Measurements from ENCODE around the gene CRYBG1. TPM values are rescaled to one million over a fixed set of nuclear protein-coding genes. Genes with fewer than 3 reads are reported as not detected.
"Not testable (repeated sequence)": the region's sequence is repeated elsewhere in the genome, so short reads cannot be mapped to it uniquely, and the experiment has no call there.

The CRYBG1 gene
- total and polyA plus RNA-seq, 2 donors = 12.2 to 22.2 TPM

GRCh38 chr6:106548926-106549455 is 188.5 kb downstream of the CRYBG1 start:
- H3K36me3 ChIP-seq (ENCODE audit: control insufficient read depth in 2 of 2, insufficient read depth in 2 of 2, low read length in 1 of 2) = peaks cover 5 to 22% of the 10 kb centered on the region in 2 donors
- over 99% methylated on average over 3 of the region's 6 CpGs for WGBS
- not testable (repeated sequence) for H3K27me3 ChIP-seq (ENCODE audit: control insufficient read depth in 2 of 2, insufficient read depth in 1 of 2, low read length in 1 of 2); H3K27ac ChIP-seq (ENCODE audit: low read depth in 1 of 2, low read length in 1 of 2); H3K4me1 ChIP-seq (ENCODE audit: control insufficient read depth in 2 of 2, insufficient read depth in 2 of 2, low read length in 2 of 2); H3K4me3 ChIP-seq (ENCODE audit: low read length in 2 of 2); H3K9me3 ChIP-seq (ENCODE audit: control insufficient read depth in 2 of 2, insufficient read depth in 1 of 2, low read length in 1 of 2); DNase-seq (ENCODE audit: low read depth in 6 of 9, low spot score in 9 of 9)

DNA sequence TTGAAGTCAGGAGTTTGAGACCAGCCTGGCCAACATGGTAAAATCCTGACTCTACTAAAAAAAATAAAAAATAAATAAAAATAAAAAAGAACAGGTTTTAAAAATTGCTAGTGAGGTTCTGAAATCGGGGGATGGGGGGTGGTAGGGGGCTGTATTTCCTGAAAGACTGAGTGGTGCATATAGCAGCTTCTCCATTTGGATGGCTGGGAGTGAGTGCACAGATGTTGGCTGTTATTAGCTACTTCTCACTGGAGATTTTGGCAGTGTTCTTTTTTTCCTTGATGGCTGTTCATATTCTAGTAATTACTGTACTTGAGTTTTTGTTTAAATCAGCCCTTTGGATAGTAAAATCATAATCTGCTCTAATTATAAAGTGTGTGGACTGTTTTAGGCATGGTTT is 189.0 kb downstream of the CRYBG1 start:
- Histone ChIP-seq H3K4me3 (ENCODE audit: low read length in 2 of 2) (no peak overlapping the region), H3K36me3 (ENCODE audit: control insufficient read depth in 2 of 2, insufficient read depth in 2 of 2, low read length in 1 of 2) (peaks cover 11 to 20% of the 10 kb centered on the region in 2 donors), H3K27ac (ENCODE audit: low read depth in 1 of 2, low read length in 1 of 2) (no peak overlapping the region), H3K27me3 (ENCODE audit: control insufficient read depth in 2 of 2, insufficient read depth in 1 of 2, low read length in 1 of 2) (no peaks in the 10 kb centered on the region), H3K4me1 (ENCODE audit: control insufficient read depth in 2 of 2, insufficient read depth in 2 of 2, low read length in 2 of 2) (peaks cover 0 to 10% of the 10 kb centered on the region in 2 donors), H3K9me3 (ENCODE audit: control insufficient read depth in 2 of 2, insufficient read depth in 1 of 2, low read length in 1 of 2) (peaks cover 0 to 3% of the 10 kb centered on the region in 2 donors)
- DNase-seq (ENCODE audit: low read depth in 6 of 9, low spot score in 9 of 9) = no peak
- WGBS = 88% methylated on average over 1 of the region's 1 CpG

DNA sequence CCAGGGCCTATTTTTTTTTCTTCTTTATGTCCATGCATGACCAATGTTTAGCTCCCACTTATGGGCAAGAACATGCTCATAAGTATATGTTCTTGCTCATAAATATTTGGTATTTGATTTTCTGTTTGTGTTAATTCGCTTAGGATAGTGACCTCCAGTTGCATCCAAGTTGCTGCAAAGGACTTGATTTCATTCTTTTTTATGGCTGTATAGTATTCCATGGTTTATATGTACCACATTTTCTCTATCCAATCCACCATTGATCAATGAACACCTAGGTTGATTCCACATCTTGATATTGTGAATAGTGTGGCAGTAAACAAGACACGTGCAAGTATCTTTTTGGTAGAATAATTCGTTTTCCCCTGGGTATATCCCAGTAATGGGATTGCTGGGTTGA is 190.6 kb downstream of the CRYBG1 start:
- H3K4me3 ChIP-seq (ENCODE audit: low read length in 2 of 2) = no peak overlapping the region
- DNase-seq (ENCODE audit: low read depth in 6 of 9, low spot score in 9 of 9) = no peak
- peaks cover 0 to 10% of the 10 kb centered on the region in 2 donors for H3K4me1 ChIP-seq (ENCODE audit: control insufficient read depth in 2 of 2, insufficient read depth in 2 of 2, low read length in 2 of 2)
- H3K9me3 ChIP-seq (ENCODE audit: control insufficient read depth in 2 of 2, insufficient read depth in 1 of 2, low read length in 1 of 2) = peaks cover 0 to 3% of the 10 kb centered on the region in 2 donors
- WGBS = 89% methylated on average over 3 of the region's 3 CpGs
- no peak overlapping the region for H3K27ac ChIP-seq (ENCODE audit: low read depth in 1 of 2, low read length in 1 of 2)
- H3K36me3 ChIP-seq (ENCODE audit: control insufficient read depth in 2 of 2, insufficient read depth in 2 of 2, low read length in 1 of 2) = peaks cover 11 to 14% of the 10 kb centered on the region in 2 donors
- no peaks in the 10 kb centered on the region for H3K27me3 ChIP-seq (ENCODE audit: control insufficient read depth in 2 of 2, insufficient read depth in 1 of 2, low read length in 1 of 2)

- Histone ChIP-seq H3K4me3 (ENCODE audit: low read length in 2 of 2) (no peak overlapping the region), H3K27me3 (ENCODE audit: control insufficient read depth in 2 of 2, insufficient read depth in 1 of 2, low read length in 1 of 2) (no peaks in the 10 kb centered on the region), H3K9me3 (ENCODE audit: control insufficient read depth in 2 of 2, insufficient read depth in 1 of 2, low read length in 1 of 2) (peaks cover 0 to 3% of the 10 kb centered on the region in 2 donors), H3K27ac (ENCODE audit: low read depth in 1 of 2, low read length in 1 of 2) (no peak overlapping the region), H3K36me3 (ENCODE audit: control insufficient read depth in 2 of 2, insufficient read depth in 2 of 2, low read length in 1 of 2) (peaks cover 11 to 17% of the 10 kb centered on the region in 2 donors), H3K4me1 (ENCODE audit: control insufficient read depth in 2 of 2, insufficient read depth in 2 of 2, low read length in 2 of 2) (no peaks in the 10 kb centered on the region)
- DNase-seq (ENCODE audit: low read depth in 6 of 9, low spot score in 9 of 9) = no peak
- 98% methylated on average over 5 of the region's 5 CpGs for WGBS
Observed at GRCh38 chr6:106553440-106553839, 192.9 kb downstream of the CRYBG1 start.

- H3K4me3 ChIP-seq (ENCODE audit: low read length in 2 of 2) = no peak overlapping the region
- H3K27me3 ChIP-seq (ENCODE audit: control insufficient read depth in 2 of 2, insufficient read depth in 1 of 2, low read length in 1 of 2) = no peaks in the 10 kb centered on the region
- H3K27ac ChIP-seq (ENCODE audit: low read depth in 1 of 2, low read length in 1 of 2) = no peak overlapping the region
- peaks cover 16 to 26% of the 10 kb centered on the region in 2 donors for H3K36me3 ChIP-seq (ENCODE audit: control insufficient read depth in 2 of 2, insufficient read depth in 2 of 2, low read length in 1 of 2)
- H3K9me3 ChIP-seq (ENCODE audit: control insufficient read depth in 2 of 2, insufficient read depth in 1 of 2, low read length in 1 of 2) = no peaks in the 10 kb centered on the region
- no peak for DNase-seq (ENCODE audit: low read depth in 6 of 9, low spot score in 9 of 9)
- no peaks in the 10 kb centered on the region for H3K4me1 ChIP-seq (ENCODE audit: control insufficient read depth in 2 of 2, insufficient read depth in 2 of 2, low read length in 2 of 2)
- 93% methylated on average over 5 of the region's 5 CpGs for WGBS
Observed at GRCh38 chr6:106555767-106556166, 195.2 kb downstream of the CRYBG1 start.

GRCh38 chr6:106556368-106556960 is 195.9 kb downstream of the CRYBG1 start:
- peak in 4 of 9 donors; percentile 4 to 65 (median 25) for DNase-seq (ENCODE audit: low read depth in 6 of 9, low spot score in 9 of 9)
- Histone ChIP-seq H3K4me3 (ENCODE audit: low read length in 2 of 2) (no peak overlapping the region), H3K36me3 (ENCODE audit: control insufficient read depth in 2 of 2, insufficient read depth in 2 of 2, low read length in 1 of 2) (peaks cover 22 to 29% of the 10 kb centered on the region in 2 donors), H3K4me1 (ENCODE audit: control insufficient read depth in 2 of 2, insufficient read depth in 2 of 2, low read length in 2 of 2) (no peaks in the 10 kb centered on the region), H3K9me3 (ENCODE audit: control insufficient read depth in 2 of 2, insufficient read depth in 1 of 2, low read length in 1 of 2) (no peaks in the 10 kb centered on the region), H3K27me3 (ENCODE audit: control insufficient read depth in 2 of 2, insufficient read depth in 1 of 2, low read length in 1 of 2) (no peaks in the 10 kb centered on the region), H3K27ac (ENCODE audit: low read depth in 1 of 2, low read length in 1 of 2) (no peak overlapping the region)
- WGBS = 51% methylated on average over 3 of the region's 3 CpGs

DNA sequence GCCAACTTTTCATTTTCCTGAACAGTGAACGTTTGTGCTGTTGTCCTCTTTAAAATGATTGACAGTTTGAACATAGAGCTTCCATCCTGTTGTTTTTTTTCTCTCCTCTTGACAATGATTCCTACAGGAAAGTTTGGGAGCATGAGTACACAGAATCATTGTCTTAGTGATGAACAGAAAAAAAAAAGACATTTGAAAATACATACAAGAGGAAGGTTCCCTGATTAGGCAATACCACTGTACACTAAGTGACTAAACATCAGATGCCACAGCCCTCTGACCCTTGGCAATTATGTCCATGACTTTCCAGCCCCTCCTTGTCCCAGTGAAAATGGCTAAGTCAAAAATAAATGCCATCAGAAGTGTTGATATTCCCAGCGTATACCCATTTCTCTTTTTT is 197.3 kb downstream of the CRYBG1 start:
- Histone ChIP-seq H3K27ac (ENCODE audit: low read depth in 1 of 2, low read length in 1 of 2) (no peak overlapping the region), H3K27me3 (ENCODE audit: control insufficient read depth in 2 of 2, insufficient read depth in 1 of 2, low read length in 1 of 2) (no peaks in the 10 kb centered on the region), H3K36me3 (ENCODE audit: control insufficient read depth in 2 of 2, insufficient read depth in 2 of 2, low read length in 1 of 2) (peaks cover 22 to 29% of the 10 kb centered on the region in 2 donors), H3K9me3 (ENCODE audit: control insufficient read depth in 2 of 2, insufficient read depth in 1 of 2, low read length in 1 of 2) (no peaks in the 10 kb centered on the region), H3K4me3 (ENCODE audit: low read length in 2 of 2) (no peak overlapping the region), H3K4me1 (ENCODE audit: control insufficient read depth in 2 of 2, insufficient read depth in 2 of 2, low read length in 2 of 2) (no peaks in the 10 kb centered on the region)
- no peak for DNase-seq (ENCODE audit: low read depth in 6 of 9, low spot score in 9 of 9)
- 96% methylated on average over 2 of the region's 2 CpGs for WGBS

GRCh38 chr6:106558364-106558763 is 197.8 kb downstream of the CRYBG1 start:
- WGBS = 97% methylated on average over 4 of the region's 4 CpGs
- Histone ChIP-seq H3K9me3 (ENCODE audit: control insufficient read depth in 2 of 2, insufficient read depth in 1 of 2, low read length in 1 of 2) (no peaks in the 10 kb centered on the region), H3K27ac (ENCODE audit: low read depth in 1 of 2, low read length in 1 of 2) (no peak overlapping the region), H3K4me3 (ENCODE audit: low read length in 2 of 2) (no peak overlapping the region), H3K36me3 (ENCODE audit: control insufficient read depth in 2 of 2, insufficient read depth in 2 of 2, low read length in 1 of 2) (peaks cover 22 to 29% of the 10 kb centered on the region in 2 donors), H3K4me1 (ENCODE audit: control insufficient read depth in 2 of 2, insufficient read depth in 2 of 2, low read length in 2 of 2) (no peaks in the 10 kb centered on the region), H3K27me3 (ENCODE audit: control insufficient read depth in 2 of 2, insufficient read depth in 1 of 2, low read length in 1 of 2) (no peaks in the 10 kb centered on the region)
- no peak for DNase-seq (ENCODE audit: low read depth in 6 of 9, low spot score in 9 of 9)

- WGBS = 96% methylated on average over 5 of the region's 5 CpGs
- H3K27ac ChIP-seq (ENCODE audit: low read depth in 1 of 2, low read length in 1 of 2); H3K9me3 ChIP-seq (ENCODE audit: control insufficient read depth in 2 of 2, insufficient read depth in 1 of 2, low read length in 1 of 2); H3K27me3 ChIP-seq (ENCODE audit: control insufficient read depth in 2 of 2, insufficient read depth in 1 of 2, low read length in 1 of 2); DNase-seq (ENCODE audit: low read depth in 6 of 9, low spot score in 9 of 9); H3K4me3 ChIP-seq (ENCODE audit: low read length in 2 of 2); H3K4me1 ChIP-seq (ENCODE audit: control insufficient read depth in 2 of 2, insufficient read depth in 2 of 2, low read length in 2 of 2): not testable (repeated sequence)
- peaks cover 18 to 20% of the 10 kb centered on the region in 2 donors for H3K36me3 ChIP-seq (ENCODE audit: control insufficient read depth in 2 of 2, insufficient read depth in 2 of 2, low read length in 1 of 2)
Observed at GRCh38 chr6:106559659-106560058, 199.1 kb downstream of the CRYBG1 start.
